RWPE1 (cell line): ENCODE results near the gene FNDC3B.

Source experiments
- CTCF ChIA-PET: fragments of 350-600 bp; sonication (Branson Sonifier 250); formaldehyde crosslinking; extraction: SDS; loops from one replicate; lab custom pipeline; 2021; lab: Yijun Ruan, JAX
- POLR2A ChIA-PET: fragments of 400-600 bp; formaldehyde crosslinking; extraction: SDS; loops from one replicate; lab custom pipeline; 2020; ENCODE audit warnings: antibody characterized with exemption; ENCODE audit not compliant: low non-redundant PET; lab: Yijun Ruan, JAX
- DNase-seq: peaks from one replicate; pipeline ENCODE4 v3.0.0; 2012; ENCODE audit warnings: low spot score
- H3K27ac ChIP-seq: fragments of 450-650 bp; 2 replicates; pipeline ENCODE4 v1.5.1; 2017
- TF ChIP-seq, protein P1 (sequence below): fragments of 450-650 bp; conservative IDR thresholded peaks from 2 replicates; pipeline ENCODE4 v1.5.1; 2017; ENCODE audit warnings: low read depth, mild to moderate bottlenecking

The FNDC3B gene

GRCh38 chr3:172222478-172223071 lies 183.2 kb downstream of the FNDC3B start:
- TF ChIP-seq, protein P1, sequence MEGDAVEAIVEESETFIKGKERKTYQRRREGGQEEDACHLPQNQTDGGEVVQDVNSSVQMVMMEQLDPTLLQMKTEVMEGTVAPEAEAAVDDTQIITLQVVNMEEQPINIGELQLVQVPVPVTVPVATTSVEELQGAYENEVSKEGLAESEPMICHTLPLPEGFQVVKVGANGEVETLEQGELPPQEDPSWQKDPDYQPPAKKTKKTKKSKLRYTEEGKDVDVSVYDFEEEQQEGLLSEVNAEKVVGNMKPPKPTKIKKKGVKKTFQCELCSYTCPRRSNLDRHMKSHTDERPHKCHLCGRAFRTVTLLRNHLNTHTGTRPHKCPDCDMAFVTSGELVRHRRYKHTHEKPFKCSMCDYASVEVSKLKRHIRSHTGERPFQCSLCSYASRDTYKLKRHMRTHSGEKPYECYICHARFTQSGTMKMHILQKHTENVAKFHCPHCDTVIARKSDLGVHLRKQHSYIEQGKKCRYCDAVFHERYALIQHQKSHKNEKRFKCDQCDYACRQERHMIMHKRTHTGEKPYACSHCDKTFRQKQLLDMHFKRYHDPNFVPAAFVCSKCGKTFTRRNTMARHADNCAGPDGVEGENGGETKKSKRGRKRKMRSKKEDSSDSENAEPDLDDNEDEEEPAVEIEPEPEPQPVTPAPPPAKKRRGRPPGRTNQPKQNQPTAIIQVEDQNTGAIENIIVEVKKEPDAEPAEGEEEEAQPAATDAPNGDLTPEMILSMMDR = no peak
- ChIA-PET CTCF (no interaction called here), POLR2A (no interaction called here)
- DNase-seq = no peak
- no peak overlapping the region for H3K27ac ChIP-seq

GRCh38 chr3:172223870-172224269 lies 184.5 kb downstream of the FNDC3B start:
- TF ChIP-seq, protein P1 = no peak
- ChIA-PET CTCF (no interaction called here), POLR2A (no interaction called here)
- DNase-seq = no peak
- no peak overlapping the region for H3K27ac ChIP-seq

DNA sequence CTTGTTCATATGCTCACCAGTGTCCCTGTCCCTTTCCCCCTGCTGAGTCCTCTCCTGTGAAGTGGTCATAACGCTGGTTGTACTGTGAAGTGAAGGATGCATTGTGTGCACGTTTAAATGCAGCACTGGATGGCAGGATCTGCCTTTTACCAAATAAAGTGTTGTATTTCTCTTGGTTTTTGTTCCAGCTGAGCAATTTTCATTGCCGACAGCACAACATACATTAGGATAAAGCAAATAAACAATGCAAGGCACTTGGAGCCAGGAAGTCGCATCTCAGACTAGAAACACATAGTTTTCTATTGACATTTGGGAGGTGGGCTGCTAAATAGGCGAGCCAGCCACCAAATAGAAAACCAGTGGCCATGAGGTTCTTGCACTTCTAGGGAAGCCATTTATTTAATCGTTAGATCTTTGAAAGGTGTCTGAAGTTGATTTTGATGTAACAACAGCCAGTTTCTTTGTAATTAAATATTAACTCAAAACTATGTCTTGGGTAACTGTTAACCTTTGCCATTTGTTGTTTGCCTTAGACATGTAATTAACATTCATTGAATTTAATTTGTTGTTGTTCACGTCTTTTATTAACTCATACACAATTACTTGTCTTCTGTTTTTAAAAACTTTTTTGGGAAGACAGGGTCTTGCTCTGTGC lies 185.3 kb downstream of the FNDC3B start:
- TF ChIP-seq, protein P1 = no peak
- DNase-seq = no peak
- POLR2A ChIA-PET = no interaction called here
- no peak overlapping the region for H3K27ac ChIP-seq
- CTCF ChIA-PET = no interaction called here

- DNase-seq = no peak
- TF ChIP-seq, protein P1 = no peak
- ChIA-PET POLR2A (no interaction called here), CTCF (no interaction called here)
- H3K27ac ChIP-seq = no peak overlapping the region
These were observed 185.9 kb downstream of the FNDC3B start for GRCh38 chr3:172225215-172225707.

GRCh38 chr3:172226831-172227230 lies 187.5 kb downstream of the FNDC3B start:
- TF ChIP-seq, protein P1 = no peak
- CTCF ChIA-PET = interaction anchor here (0.7 kb wide), 1 partner anchor 61 kb away, joined by 3 read pairs; no protein-coding TSS in a partner anchor
- no peak overlapping the region for H3K27ac ChIP-seq
- POLR2A ChIA-PET = no interaction called here
- no peak for DNase-seq

DNA sequence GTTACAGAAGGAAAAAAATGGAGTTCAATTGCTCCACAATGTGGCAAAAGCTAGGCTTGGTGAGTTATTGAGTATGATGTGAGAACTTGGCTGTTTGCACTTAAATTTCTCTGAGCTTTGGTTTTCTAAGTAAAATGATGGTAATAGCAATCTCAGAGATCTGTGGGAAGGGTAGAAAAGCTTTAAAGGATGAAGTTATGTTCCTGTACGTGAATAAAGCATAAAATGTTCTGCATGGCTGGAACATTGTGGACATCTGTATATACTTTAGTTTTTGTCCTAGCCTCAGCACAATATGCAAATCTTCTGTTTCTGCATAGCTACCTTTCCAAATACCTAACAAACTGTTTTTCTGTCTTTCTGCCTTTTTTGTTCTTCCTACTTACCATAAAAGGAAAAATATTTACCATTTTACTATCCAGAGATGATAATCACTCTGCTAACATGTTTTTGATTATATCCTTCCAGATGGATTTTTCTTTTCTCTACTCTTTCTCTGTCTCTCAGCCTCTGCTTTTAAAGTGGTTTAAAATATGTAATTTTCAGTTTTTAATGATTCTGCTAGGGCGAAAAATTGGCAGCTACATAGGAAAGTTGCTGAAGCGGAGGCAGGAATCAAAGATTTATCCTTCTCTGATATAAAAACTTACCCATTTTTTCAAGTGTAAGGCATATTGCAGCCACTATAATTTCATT lies 188.1 kb downstream of the FNDC3B start:
- TF ChIP-seq, protein P1 = no peak
- no peak for DNase-seq
- no peak overlapping the region for H3K27ac ChIP-seq
- ChIA-PET POLR2A (no interaction called here), CTCF (no interaction called here)
